NCI-H510A (cell line): ENCODE measurements around the gene HDAC2.
"Not testable (repeated sequence)": the region's sequence is repeated elsewhere in the genome, so short reads cannot be mapped to it uniquely, and the experiment has no call there.

Source experiments
- DNase-seq: peaks from one replicate; lab custom pipeline; 2025; lab: John Stamatoyannopoulos, UW

Gene HDAC2

GRCh38 chr6:113971741-113972140, 793 bp upstream of the HDAC2 start:
- no peak for DNase-seq

GRCh38 chr6:113969888-113970804, 802 bp downstream of the HDAC2 start:
- DNase-seq, result peak; percentile 21

- no peak for DNase-seq
These were observed 2.5 kb downstream of the HDAC2 start for GRCh38 chr6:113968472-113968871.

GRCh38 chr6:113967777-113968176, 3.2 kb downstream of the HDAC2 start:
- DNase-seq, result no peak

GRCh38 chr6:113960795-113961194, 10.2 kb downstream of the HDAC2 start:
- no peak for DNase-seq

- DNase-seq, result no peak
These were observed 11.7 kb downstream of the HDAC2 start for GRCh38 chr6:113959235-113959634.

GRCh38 chr6:113954653-113955052, 16.3 kb downstream of the HDAC2 start:
- no peak for DNase-seq

- DNase-seq, result no peak
These were observed 17.6 kb downstream of the HDAC2 start for GRCh38 chr6:113953346-113953745.

- DNase-seq, result no peak
These were observed 21.4 kb downstream of the HDAC2 start for GRCh38 chr6:113949499-113949898.

GRCh38 chr6:113944701-113945100, 26.2 kb downstream of the HDAC2 start:
- no peak for DNase-seq

- no peak for DNase-seq
These were observed 31.1 kb downstream of the HDAC2 start for GRCh38 chr6:113939825-113940224.

- no peak for DNase-seq
These were observed 34.6 kb downstream of the HDAC2 start for GRCh38 chr6:113936093-113936934.

- DNase-seq, result no peak
These were observed 36.8 kb downstream of the HDAC2 start for GRCh38 chr6:113934101-113934500.

- not testable (repeated sequence) for DNase-seq
These were observed 39.0 kb downstream of the HDAC2 start for GRCh38 chr6:113931907-113932306.

- DNase-seq, result no peak
These were observed 40.8 kb downstream of the HDAC2 start for GRCh38 chr6:113930183-113930582.

GRCh38 chr6:113927001-113927400, 43.9 kb downstream of the HDAC2 start:
- DNase-seq, result no peak

GRCh38 chr6:113925378-113925777, 45.6 kb downstream of the HDAC2 start:
- DNase-seq, result no peak

GRCh38 chr6:113924312-113924723, 46.6 kb downstream of the HDAC2 start:
- DNase-seq, result no peak

GRCh38 chr6:113923526-113923925, 47.4 kb downstream of the HDAC2 start:
- no peak for DNase-seq

- no peak for DNase-seq
These were observed 49.5 kb downstream of the HDAC2 start for GRCh38 chr6:113921299-113921904.

- DNase-seq, result no peak
These were observed 50.2 kb downstream of the HDAC2 start for GRCh38 chr6:113920663-113921267.

- not testable (repeated sequence) for DNase-seq
These were observed 60.7 kb downstream of the HDAC2 start for GRCh38 chr6:113910285-113910684.
